ENCODE measurements around the gene PIGL.
A peak's percentile ranks its signal among the peaks of the same experiment; 100 is the strongest.

Gene PIGL

GRCh38 chr17:16354585-16354984, 137.6 kb downstream of the PIGL start:
- DNase-seq = no peak

DNA sequence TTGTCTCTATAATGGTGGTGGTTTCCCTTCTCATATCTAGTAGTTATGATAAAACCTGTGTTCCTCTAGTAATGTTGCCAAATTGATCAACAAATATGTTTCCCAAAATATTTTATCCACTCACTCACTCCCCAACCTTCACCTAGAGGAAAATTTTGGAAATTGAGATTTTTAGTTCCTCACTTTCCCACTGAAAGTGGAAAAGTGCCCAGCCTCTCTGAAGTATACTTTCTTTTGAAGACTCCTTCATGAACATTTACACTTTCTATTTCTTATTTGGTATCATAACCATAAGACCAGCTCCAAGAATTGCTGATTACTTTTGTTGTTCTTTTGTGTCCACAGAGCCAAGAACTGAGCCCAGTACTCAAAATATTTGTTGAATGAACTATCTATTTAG, 141.4 kb downstream of the PIGL start:
- no peak for DNase-seq

GRCh38 chr17:16361874-16362273, 144.9 kb downstream of the PIGL start:
- no peak for DNase-seq

DNA sequence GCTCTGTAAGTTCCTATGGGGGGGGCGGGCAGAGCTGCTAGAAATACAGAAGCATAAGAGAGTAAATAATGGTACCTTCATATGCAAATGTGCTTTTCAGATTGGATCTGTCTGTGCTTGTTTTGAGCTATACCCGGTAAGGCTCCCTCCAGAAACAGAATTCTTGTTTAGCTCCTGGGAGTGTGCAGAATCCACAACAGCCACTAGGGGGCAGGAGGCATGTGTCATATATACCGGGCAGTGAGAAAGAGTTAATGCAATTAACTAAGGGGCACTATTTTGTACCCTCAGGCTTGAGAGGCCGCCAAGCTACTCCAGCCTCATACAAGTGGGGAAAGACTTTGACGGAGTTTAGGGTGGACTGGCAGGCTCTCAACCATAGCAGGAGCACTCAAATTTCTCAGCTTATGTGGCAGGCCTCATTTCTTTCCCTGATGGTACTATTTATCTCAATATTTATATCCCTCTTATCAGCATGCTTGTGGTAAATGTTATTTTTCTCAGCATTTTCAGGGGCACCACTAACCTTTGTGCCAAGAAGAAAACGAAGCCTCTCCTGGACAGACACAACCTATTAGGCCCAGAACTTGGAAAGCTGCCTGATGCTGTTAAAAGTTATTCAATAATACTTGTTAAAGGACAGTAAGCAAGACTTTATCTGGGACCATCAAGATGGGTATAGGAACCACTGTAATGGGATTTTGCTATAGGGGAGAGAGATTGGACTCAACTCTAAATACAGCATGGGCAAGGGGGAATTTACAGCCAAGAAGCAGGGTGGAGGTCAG, 146.9 kb downstream of the PIGL start:
- peak; percentile 76 for DNase-seq

DNA sequence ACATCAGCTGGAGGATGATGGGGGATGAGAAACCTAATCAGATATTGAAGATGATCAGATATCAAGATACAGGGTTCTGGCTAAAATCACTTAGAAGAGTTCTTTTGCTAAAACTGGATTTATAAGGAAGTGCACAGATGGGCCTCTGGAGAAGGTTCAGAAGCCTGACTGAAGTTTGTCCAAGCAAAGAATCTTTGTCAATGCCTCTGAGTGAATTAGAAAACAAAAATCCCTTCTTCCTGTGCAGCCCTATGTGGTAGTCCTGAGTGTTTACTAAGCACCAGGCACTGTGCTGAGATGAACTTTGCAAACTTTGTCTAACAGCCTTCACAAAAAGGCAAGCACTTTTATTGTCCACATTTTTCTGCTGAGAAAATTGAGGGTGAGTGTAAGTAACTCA, 147.6 kb downstream of the PIGL start:
- DNase-seq = no peak

DNA sequence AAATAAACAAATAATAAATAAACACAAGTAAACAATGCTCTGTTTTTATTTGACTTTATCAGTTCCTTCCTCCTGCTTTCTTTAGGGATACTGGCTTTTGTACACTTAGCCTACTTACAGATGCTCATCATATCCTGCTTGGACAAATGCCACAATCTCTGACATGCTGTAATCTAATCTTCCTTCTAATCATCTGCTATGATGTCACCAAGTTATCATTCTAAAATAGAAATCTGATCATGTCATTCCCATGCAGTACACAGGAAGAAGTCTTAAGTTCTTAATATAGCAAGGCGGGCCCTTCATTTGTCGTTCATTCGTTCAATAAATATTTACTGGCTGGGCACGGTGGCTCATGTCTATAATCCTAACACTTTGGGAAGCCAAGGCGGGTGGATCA, 154.7 kb downstream of the PIGL start:
- DNase-seq = no peak

- no peak for DNase-seq
Observed at GRCh38 chr17:16374146-16374938, 157.3 kb downstream of the PIGL start.
